HFF-Myc (cell line): Measurements from ENCODE around the gene CELF2.

Experiments
- DNase-seq: peaks from one replicate; pipeline ENCODE4 v3.0.0-alpha.2; 2011; ENCODE audit warnings: low read depth; ENCODE audit errors: extremely low read depth
- H3K4me3 ChIP-seq: replicated peaks from 2 replicates; pipeline ENCODE4 v1.5.1; 2011; ENCODE audit warnings: low read depth, mild to moderate bottlenecking, control low read depth, low read length
- TF ChIP-seq, protein P1 (sequence below): IDR thresholded peaks from 2 replicates; pipeline ENCODE4 v1.5.1; 2012; ENCODE audit warnings: mild to moderate bottlenecking, low read depth, low read length, control low read depth; ENCODE audit errors: missing control alignments

Gene CELF2

DNA sequence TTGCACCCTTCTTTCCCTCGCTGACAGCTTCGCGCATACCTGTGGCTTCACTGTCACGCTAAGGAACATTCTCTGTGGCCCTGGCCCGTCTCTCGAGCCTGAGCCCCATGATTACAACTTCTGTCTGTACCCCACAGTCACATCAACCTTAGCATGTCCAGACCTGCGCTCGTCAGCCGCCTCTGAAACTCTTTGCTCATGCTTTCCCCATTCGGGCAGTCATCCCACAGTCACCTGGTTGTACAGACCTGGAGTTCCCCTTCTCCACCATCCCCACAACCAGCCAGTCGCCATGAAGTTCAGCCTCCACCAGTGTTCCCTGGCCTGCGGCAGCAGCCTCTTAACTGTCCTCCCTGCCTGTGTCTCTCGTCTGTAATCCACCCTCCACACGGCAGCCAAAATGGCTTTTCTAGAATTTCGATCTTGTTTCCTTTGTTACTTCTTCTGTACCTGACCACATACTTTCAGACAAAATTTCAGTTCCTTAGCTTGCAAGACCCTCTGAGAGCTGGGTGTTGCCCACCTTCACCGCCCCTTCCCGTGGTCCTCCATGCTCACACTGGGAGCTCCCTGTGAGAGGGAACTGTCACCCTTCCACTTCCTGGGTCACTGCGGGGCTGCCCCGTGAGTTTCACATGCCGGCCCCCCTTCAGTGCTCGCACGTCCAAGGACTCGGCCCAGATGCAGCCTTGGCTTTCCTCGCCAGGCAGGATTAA is 229.2 kb downstream of the CELF2 start:
- no peak overlapping the region for H3K4me3 ChIP-seq
- TF ChIP-seq, protein P1, sequence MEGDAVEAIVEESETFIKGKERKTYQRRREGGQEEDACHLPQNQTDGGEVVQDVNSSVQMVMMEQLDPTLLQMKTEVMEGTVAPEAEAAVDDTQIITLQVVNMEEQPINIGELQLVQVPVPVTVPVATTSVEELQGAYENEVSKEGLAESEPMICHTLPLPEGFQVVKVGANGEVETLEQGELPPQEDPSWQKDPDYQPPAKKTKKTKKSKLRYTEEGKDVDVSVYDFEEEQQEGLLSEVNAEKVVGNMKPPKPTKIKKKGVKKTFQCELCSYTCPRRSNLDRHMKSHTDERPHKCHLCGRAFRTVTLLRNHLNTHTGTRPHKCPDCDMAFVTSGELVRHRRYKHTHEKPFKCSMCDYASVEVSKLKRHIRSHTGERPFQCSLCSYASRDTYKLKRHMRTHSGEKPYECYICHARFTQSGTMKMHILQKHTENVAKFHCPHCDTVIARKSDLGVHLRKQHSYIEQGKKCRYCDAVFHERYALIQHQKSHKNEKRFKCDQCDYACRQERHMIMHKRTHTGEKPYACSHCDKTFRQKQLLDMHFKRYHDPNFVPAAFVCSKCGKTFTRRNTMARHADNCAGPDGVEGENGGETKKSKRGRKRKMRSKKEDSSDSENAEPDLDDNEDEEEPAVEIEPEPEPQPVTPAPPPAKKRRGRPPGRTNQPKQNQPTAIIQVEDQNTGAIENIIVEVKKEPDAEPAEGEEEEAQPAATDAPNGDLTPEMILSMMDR, result no peak
- DNase-seq, result no peak

DNA sequence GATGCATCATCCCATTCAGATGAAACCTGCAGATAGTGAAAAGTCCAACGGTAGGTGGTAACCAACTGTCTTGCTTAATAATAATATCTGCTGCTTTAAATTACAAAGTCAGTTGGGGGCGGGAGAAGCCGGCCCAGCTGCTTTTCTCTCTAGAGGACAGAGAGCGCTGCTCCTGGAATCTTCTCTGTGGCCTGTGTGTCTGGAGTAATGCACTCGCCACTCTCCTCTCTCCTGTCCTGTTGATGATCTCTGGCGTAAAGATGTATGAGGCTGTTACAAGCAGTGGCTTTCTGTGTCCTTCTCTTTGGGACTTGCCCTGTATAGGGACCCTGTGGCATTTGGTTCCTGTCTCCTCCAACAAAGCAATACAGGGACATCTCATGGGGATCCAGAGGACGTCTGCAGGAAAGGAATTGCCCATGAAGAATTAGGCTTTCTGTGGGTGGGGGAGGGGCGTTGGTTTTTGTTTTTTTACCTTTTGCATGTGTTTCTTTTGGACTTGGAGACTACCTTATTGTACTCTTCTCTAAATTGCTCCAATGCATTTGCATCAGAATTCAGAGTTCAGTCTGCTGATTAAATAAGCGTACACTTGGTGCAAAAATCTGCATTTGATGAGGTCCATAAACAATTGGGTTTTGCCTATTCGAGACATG is 231.6 kb downstream of the CELF2 start:
- H3K4me3 ChIP-seq, result no peak overlapping the region
- TF ChIP-seq, protein P1, result no peak
- DNase-seq, result no peak

DNA sequence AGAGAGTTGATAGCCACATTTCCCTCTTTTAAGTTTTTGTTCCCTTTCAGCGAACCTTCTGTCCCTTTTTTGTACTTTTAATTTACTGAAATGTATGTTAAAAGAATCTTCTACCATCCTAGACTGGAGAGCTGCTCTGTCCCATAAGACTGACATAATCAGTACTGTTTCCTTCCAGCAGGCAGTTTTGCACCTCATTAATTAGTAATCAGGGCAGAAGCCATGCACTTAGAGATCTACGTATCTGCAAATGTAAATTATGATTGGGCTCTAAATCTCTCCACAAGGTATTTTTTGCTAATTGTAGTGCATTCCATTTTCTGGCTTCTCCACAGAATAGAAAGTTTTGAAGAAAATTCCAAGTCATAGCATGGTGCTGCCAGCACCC is 232.1 kb downstream of the CELF2 start:
- no peak for DNase-seq
- no peak overlapping the region for H3K4me3 ChIP-seq
- TF ChIP-seq, protein P1, result no peak

DNA sequence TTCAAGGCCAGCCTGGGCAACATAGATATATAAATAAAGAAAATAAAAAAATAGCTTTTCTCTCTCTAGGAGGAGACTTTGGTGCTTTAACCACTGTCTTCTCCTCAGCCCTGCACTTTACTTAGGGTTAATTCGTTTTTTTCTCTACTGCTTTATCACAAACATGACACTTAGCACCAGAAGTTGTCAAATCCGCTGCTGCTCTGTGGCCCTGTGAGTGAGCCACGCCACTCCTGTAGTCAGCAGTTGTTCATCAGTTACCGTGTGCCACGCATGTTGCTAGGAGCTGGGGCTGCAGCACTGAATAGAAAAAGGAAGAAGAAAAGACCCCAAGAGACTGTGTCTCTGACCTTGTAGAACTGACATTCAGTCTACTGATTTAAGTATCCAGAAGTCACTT is 232.6 kb downstream of the CELF2 start:
- no peak for DNase-seq

DNA sequence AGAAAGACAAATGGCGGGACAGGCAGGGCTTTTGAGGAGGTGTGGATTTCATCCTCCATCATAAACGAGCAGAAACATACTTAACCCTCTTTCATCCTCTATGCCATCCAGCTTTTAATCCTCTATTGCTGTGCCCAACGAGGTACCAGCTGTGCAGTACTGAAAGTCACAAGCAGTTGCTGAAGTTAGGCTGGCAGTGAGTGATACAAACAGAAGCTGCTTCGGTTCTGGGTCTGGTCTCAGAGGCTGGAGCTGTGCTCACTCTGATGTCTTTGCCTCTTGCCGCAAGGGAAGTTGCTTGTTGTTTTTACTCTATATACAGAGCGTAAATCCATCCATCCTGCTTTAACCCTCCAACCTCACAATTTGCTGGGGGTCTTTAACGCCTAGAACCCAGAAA is 235.2 kb downstream of the CELF2 start:
- no peak for DNase-seq
- no peak overlapping the region for H3K4me3 ChIP-seq
- TF ChIP-seq, protein P1, result no peak

More for the DNA sequence above, 232.6 kb downstream of the CELF2 start:
- TF ChIP-seq, protein P1, result no peak
- no peak overlapping the region for H3K4me3 ChIP-seq

DNA sequence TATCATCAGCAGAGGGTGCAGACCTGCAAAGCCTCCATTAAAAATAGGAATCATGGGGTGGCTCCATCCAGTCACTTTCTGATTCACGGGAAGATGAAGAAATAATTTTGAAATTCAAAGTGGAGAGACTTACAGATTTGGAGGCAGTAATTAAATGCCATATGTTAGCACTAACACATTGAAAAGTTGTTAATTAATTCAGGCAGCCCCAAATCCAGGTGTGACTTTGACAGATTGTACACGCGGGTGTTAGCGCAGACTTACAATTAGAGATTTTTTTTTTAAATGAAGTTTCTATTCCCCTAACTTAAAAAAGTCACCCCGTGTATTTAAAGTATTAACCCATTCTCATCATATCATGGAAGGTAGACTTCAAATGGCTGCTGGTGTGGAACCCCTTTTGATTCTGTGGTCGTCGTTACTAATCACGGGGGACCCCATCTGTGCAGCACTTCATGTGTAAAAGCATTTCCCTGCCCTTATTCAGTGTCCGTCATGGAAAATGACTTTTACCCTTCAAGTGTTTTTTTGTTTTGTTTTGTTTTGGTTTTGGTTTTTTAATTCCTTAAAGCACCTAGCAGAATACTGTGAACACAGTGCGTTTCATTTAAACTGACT is 235.8 kb downstream of the CELF2 start:
- H3K4me3 ChIP-seq, result no peak overlapping the region
- DNase-seq, result no peak
- TF ChIP-seq, protein P1, result no peak
